MM.1S (cell line): Measurements from ENCODE around the gene PPP6R1.

ENCODE experiments used
- CTCF ChIP-seq: fragments of 300-600 bp; sonication (generic); IDR thresholded peaks from 2 replicates; pipeline ENCODE4 v1.5.1; 2016; ENCODE audit warnings: antibody characterized with exemption, low read length, mixed read lengths
- EZH2 ChIP-seq: fragments of 300-600 bp; sonication (generic); optimal IDR thresholded peaks from 2 replicates; pipeline ENCODE3; 2017; ENCODE audit warnings: low read depth, mild to moderate bottlenecking, antibody characterized with exemption, low read length, mixed read lengths
- EZH2phosphoT487 ChIP-seq: fragments of 300-600 bp; sonication (generic); IDR thresholded peaks from 2 replicates; pipeline ENCODE4 v1.6.1; 2018; ENCODE audit warnings: antibody characterized with exemption, low read length

GRCh38 chr19:55299991-55300390 is 41.2 kb upstream of the PPP6R1 start:
- no peak for TF ChIP-seq CTCF
- no peak for TF ChIP-seq EZH2
- TF ChIP-seq EZH2phosphoT487, result no peak
